Neuron (in vitro differentiated cells): Measurements from ENCODE around the gene CHTF18.

ENCODE experiments used
- H2AFZ ChIP-seq: one replicate; pipeline ENCODE4 v1.6.1; 2013; ENCODE audit warnings: low read depth, mild to moderate bottlenecking, inconsistent platforms, low read length, moderate library complexity
- H3K27me3 ChIP-seq: one replicate; pipeline ENCODE4 v1.6.1; 2013; ENCODE audit warnings: low read length; ENCODE audit not compliant: insufficient read depth
- H3K36me3 ChIP-seq: one replicate; pipeline ENCODE4 v1.6.1; 2013; ENCODE audit warnings: low read length; ENCODE audit not compliant: insufficient read depth
- H3K4me1 ChIP-seq: one replicate; pipeline ENCODE4 v1.6.1; 2013; ENCODE audit warnings: low read length; ENCODE audit not compliant: insufficient read depth
- H3K4me3 ChIP-seq: 2 replicates; pipeline ENCODE4 v1.5.1; 2013; ENCODE audit warnings: mild to moderate bottlenecking, low read length, moderate library complexity
- H3K9me3 ChIP-seq: one replicate; pipeline ENCODE4 v1.6.1; 2013; ENCODE audit warnings: low read length

The CHTF18 gene

DNA sequence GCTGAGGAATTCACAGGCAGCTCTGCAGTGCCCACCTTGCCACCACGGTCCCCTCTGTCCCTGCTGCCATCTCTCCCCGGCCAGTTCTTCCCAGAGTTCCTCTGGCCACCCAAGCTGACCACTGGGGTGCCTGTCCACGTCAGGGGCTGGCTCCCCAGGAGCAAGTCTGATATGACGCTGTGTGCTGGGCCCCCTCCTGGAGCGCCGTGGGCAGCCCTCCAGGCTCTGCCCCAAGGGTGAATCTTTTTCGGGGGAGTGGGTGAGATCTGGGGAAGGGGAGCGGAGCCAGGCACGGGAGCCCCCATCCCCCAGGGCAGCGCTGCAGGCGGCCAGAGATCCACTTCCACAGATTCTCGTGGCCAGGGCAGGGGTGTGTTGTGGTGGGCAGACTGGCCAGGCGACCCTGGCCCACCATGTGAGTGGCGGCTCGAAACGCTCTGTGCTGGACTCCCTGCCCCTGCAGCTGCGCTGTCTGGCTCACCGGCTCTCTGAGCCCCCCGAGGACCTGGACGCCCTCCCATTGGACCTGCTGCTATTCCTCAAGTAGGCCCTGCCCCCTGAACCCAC, 24.2 kb upstream of the CHTF18 start:
- no peaks in the 10 kb centered on the region for H3K27me3 ChIP-seq

DNA sequence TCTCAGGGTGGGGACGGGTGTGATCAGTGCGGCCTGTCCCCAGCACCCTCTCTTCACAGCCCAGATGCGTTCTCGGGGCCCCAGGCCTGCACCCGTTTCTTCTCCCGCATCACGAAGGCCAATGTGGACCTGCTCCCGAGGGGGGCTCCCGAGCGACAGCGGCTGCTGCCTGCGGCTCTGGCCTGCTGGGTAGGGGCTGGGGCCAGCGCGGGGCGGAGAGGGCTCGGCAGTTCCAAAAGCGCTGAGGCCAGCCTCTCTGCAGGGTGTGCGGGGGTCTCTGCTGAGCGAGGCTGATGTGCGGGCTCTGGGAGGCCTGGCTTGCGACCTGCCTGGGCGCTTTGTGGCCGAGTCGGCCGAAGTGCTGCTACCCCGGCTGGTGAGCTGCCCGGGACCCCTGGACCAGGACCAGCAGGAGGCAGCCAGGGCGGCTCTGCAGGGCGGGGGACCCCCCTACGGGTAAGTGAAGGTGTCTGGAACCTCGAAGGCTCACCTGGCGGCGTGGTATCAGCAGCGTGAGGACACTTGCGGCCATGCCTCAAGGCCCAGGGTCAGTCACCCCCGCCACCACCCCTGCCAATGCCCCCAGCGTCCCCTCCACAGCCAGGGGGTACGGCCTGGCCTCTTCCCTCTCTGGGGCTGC, 23.5 kb upstream of the CHTF18 start:
- Histone ChIP-seq H3K27me3 (no peaks in the 10 kb centered on the region), H2AFZ (no peak overlapping the region), H3K9me3 (no peaks in the 10 kb centered on the region), H3K4me3 (no peak overlapping the region), H3K36me3 (no peaks in the 10 kb centered on the region), H3K4me1 (peaks cover 3% of the 10 kb centered on the region)

More for the DNA sequence above, 24.2 kb upstream of the CHTF18 start:
- Histone ChIP-seq H3K4me3 (no peak overlapping the region), H3K36me3 (no peaks in the 10 kb centered on the region), H3K9me3 (no peaks in the 10 kb centered on the region), H3K4me1 (peaks cover 3% of the 10 kb centered on the region), H2AFZ (no peak overlapping the region)

DNA sequence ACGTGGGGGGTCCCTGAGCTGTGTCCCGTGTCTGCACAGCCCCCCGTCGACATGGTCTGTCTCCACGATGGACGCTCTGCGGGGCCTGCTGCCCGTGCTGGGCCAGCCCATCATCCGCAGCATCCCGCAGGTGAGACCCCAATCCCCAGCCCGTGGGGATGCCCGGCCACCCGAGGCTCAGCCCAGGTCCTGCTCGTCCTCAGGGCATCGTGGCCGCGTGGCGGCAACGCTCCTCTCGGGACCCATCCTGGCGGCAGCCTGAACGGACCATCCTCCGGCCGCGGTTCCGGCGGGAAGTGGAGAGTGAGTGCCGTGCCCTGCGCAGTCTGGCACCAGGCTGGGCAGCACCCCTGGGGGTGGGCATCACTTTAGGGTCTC, 22.9 kb upstream of the CHTF18 start:
- Histone ChIP-seq H3K4me3 (no peak overlapping the region), H2AFZ (no peak overlapping the region), H3K27me3 (no peaks in the 10 kb centered on the region), H3K9me3 (no peaks in the 10 kb centered on the region), H3K36me3 (no peaks in the 10 kb centered on the region), H3K4me1 (no peaks in the 10 kb centered on the region)

DNA sequence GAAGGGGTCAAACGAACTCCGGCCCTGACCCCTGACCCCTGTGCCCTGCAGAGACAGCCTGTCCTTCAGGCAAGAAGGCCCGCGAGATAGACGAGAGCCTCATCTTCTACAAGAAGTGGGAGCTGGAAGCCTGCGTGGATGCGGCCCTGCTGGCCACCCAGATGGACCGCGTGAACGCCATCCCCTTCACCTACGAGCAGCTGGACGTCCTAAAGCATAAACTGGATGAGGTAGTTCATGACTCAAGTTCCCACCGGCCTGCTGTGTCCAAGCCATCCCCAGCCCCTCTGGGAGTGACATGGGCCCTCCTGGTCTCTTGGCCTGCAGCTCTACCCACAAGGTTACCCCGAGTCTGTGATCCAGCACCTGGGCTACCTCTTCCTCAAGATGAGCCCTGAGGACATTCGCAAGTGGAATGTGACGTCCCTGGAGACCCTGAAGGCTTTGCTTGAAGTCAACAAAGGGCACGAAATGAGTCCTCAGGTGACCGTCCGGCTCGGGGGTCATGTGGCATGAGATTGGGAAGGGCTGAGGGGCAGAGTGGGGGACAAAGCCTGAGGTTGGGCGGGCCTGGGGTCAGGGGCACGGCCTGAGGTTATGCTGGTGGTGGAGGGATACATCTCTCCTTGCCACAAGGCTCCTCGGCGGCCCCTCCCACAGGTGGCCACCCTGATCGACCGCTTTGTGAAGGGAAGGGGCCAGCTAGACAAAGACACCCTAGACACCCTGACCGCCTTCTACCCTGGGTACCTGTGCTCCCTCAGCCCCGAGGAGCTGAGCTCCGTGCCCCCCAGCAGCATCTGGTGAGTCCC, 22.2 kb upstream of the CHTF18 start:
- Histone ChIP-seq H3K27me3 (no peaks in the 10 kb centered on the region), H2AFZ (no peak overlapping the region), H3K4me1 (no peaks in the 10 kb centered on the region), H3K4me3 (no peak overlapping the region), H3K9me3 (no peaks in the 10 kb centered on the region), H3K36me3 (no peaks in the 10 kb centered on the region)

DNA sequence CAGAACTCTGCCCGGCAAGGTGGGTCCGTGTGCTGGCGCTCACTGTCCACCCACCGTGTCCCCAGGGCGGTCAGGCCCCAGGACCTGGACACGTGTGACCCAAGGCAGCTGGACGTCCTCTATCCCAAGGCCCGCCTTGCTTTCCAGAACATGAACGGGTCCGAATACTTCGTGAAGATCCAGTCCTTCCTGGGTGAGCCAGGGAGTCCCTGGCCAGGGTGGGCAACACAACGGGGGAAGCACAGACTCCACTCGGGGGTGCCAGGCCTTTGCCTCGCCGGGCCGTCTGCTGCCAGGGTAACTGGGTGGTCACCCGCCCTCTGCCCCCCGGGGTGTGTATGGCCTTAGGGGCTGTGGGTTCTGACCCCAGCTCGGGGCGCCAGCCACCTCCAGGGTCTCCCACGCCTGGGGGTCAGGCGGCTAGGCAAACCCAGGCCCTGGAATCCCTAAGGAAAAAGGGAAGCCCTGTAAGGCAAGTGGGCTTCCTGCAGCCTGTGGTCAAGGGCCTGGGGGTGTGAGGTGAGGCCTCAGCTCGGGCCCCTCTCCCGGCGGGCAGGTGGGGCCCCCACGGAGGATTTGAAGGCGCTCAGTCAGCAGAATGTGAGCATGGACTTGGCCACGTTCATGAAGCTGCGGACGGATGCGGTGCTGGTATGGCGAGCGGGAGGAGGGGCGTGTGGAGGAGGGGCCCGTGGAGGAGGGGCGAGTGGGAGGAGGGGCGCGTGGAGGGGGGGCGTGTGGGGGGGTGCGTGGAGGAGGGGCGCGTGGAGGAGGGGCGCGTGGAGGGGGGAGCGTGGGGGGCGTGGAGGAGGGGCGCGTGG, 21.4 kb upstream of the CHTF18 start:
- Histone ChIP-seq H3K4me1 (no peaks in the 10 kb centered on the region), H3K27me3 (no peaks in the 10 kb centered on the region), H3K9me3 (no peaks in the 10 kb centered on the region)

DNA sequence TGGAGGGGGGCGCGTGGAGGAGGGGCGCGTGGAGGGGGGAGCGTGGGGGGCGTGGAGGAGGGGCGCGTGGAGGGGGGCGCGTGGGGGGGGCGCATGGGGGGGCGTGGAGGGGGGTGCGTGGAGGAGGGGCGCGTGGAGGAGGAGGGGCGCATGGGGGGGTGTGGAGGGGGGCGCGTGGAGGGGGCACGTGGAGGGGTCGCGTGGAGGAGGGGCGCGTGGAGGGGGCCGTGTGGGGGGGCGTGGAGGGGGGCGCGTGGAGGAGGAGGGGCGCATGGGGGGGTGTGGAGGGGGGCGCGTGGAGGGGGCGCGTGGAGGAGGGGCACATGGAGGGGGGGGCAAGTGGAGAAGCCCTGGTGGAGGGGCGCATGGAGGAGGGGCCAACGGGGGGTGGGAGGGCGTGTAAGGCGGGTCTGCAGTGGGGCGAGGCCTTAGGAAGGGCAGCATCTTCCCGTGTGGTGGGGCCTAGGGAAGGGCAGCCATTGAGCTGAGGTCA, 20.6 kb upstream of the CHTF18 start:
- no peaks in the 10 kb centered on the region for H3K4me1 ChIP-seq
- no peaks in the 10 kb centered on the region for H3K36me3 ChIP-seq

More for the DNA sequence above, 21.4 kb upstream of the CHTF18 start:
- Histone ChIP-seq H2AFZ (no peak overlapping the region), H3K4me3 (no peak overlapping the region), H3K36me3 (no peaks in the 10 kb centered on the region)

DNA sequence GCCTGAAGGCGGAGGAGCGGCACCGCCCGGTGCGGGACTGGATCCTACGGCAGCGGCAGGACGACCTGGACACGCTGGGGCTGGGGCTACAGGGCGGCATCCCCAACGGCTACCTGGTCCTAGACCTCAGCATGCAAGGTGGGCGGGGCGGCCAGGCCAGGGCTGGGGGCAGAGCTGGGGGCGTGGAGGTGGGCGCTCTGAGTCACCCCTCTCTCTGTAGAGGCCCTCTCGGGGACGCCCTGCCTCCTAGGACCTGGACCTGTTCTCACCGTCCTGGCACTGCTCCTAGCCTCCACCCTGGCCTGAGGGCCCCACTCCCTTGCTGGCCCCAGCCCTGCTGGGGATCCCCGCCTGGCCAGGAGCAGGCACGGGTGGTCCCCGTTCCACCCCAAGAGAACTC, 20.0 kb upstream of the CHTF18 start:
- no peaks in the 10 kb centered on the region for H3K27me3 ChIP-seq
- H3K4me1 ChIP-seq, result no peaks in the 10 kb centered on the region
- H2AFZ ChIP-seq, result no peak overlapping the region
- no peaks in the 10 kb centered on the region for H3K36me3 ChIP-seq
- no peaks in the 10 kb centered on the region for H3K9me3 ChIP-seq
- no peak overlapping the region for H3K4me3 ChIP-seq

More for the DNA sequence above, 20.6 kb upstream of the CHTF18 start:
- Histone ChIP-seq H3K9me3 (no peaks in the 10 kb centered on the region), H2AFZ (no peak overlapping the region), H3K27me3 (no peaks in the 10 kb centered on the region), H3K4me3 (no peak overlapping the region)

DNA sequence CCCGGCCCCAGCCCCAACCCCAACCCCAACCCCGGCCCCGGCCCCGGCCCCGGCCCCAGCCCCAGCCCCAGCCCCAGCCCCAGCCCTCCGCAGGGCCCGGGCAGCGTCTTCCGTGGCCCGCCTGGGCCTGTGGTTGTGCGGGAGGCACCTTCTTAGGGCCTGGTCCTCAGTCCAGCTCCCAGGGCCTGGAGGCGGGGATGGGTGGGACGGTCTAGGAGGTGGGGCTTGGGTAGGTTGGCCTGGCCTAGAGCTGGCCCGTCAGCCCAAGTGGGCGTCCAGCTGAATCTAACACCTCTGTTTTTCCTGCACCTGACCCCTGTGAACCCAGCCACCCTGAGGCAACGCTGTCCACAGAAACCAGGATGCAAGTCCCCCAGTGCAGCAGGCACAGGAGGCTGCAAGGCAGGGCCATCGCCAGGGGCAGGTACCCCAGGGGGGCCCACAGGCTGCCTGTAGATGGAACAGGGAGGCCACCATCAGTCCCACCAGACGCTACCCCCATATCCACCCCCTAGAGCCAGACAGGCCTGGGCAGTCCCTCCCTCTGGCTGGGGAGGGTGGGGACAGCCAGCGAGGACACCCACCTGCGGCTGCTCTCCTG, 19.1 kb upstream of the CHTF18 start:
- no peaks in the 10 kb centered on the region for H3K9me3 ChIP-seq
- H3K4me3 ChIP-seq, result no peak overlapping the region
- no peak overlapping the region for H2AFZ ChIP-seq

DNA sequence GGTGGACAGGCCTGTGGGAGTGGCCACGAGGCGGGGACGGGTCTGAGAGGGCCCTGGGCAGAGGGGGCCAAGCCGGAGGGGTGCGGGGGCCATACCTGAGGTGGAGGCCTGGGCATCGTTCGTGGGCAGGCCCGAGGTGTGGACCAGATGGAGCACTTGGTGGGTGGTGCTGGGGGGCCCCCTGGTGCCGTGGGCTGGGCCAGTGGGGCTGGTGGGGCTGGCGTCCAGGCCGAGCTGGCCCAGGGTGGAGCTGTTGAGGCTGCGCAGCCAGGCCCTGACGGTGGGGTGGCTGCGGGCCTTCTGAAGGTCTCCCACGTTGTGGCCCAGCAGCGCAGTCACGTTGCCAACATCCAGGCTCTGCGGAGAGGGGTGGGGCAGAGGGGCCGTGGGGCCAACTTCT, 18.5 kb upstream of the CHTF18 start:
- Histone ChIP-seq H2AFZ (no peak overlapping the region), H3K36me3 (no peaks in the 10 kb centered on the region), H3K9me3 (no peaks in the 10 kb centered on the region)

More for the DNA sequence above, 19.1 kb upstream of the CHTF18 start:
- no peaks in the 10 kb centered on the region for H3K4me1 ChIP-seq
- peaks cover 3% of the 10 kb centered on the region for H3K27me3 ChIP-seq
- no peaks in the 10 kb centered on the region for H3K36me3 ChIP-seq

DNA sequence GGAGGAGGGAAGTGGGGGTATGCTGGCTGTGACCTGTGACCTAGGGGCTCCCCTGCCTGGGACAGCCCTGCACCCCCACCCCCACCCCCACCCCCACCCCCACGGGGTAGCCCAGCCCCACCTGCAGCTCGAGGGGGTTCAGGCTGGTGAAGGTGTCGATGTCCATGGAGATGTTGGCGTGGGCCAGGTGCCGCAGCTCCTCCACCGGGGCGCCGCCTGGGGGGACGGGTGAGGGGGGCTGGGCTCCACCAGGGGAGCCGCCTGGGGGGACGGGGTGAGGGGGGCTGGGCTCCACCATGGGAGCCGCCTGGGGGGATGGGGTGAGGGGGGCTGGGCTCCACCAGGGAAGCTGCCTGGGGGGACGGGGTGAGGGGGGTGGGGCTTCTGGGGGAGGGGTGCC, 18.0 kb upstream of the CHTF18 start:
- Histone ChIP-seq H3K4me1 (no peaks in the 10 kb centered on the region), H3K4me3 (no peak overlapping the region), H3K27me3 (peaks cover 3% of the 10 kb centered on the region), H2AFZ (no peak overlapping the region), H3K36me3 (no peaks in the 10 kb centered on the region), H3K9me3 (no peaks in the 10 kb centered on the region)

More for the DNA sequence above, 18.5 kb upstream of the CHTF18 start:
- peaks cover 3% of the 10 kb centered on the region for H3K27me3 ChIP-seq
- H3K4me3 ChIP-seq, result no peak overlapping the region
- H3K4me1 ChIP-seq, result no peaks in the 10 kb centered on the region

DNA sequence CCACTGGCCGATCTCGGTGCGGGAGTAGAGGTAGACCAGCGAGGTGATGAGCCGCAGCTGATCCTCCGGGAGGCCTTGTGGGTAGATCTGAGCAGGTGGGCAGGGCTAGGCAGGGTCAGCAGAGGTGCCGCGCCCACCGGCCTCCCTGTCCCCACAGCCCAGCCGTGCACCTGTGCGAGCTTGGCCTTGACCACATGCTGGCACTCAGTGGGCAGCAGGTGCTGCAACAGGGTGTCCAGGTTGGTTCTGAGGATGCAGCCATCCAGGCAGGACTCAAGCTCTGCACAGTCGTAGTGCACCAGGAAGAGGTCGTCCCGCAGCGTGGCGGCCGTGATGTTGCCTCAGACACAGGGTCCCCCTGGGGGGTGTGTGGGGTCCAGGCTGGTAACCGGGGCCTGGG, 15.5 kb upstream of the CHTF18 start:
- no peaks in the 10 kb centered on the region for H3K36me3 ChIP-seq
- no peaks in the 10 kb centered on the region for H3K4me1 ChIP-seq
- no peaks in the 10 kb centered on the region for H3K9me3 ChIP-seq
- H2AFZ ChIP-seq, result no peak overlapping the region
- no peak overlapping the region for H3K4me3 ChIP-seq
- peaks cover 11% of the 10 kb centered on the region for H3K27me3 ChIP-seq

DNA sequence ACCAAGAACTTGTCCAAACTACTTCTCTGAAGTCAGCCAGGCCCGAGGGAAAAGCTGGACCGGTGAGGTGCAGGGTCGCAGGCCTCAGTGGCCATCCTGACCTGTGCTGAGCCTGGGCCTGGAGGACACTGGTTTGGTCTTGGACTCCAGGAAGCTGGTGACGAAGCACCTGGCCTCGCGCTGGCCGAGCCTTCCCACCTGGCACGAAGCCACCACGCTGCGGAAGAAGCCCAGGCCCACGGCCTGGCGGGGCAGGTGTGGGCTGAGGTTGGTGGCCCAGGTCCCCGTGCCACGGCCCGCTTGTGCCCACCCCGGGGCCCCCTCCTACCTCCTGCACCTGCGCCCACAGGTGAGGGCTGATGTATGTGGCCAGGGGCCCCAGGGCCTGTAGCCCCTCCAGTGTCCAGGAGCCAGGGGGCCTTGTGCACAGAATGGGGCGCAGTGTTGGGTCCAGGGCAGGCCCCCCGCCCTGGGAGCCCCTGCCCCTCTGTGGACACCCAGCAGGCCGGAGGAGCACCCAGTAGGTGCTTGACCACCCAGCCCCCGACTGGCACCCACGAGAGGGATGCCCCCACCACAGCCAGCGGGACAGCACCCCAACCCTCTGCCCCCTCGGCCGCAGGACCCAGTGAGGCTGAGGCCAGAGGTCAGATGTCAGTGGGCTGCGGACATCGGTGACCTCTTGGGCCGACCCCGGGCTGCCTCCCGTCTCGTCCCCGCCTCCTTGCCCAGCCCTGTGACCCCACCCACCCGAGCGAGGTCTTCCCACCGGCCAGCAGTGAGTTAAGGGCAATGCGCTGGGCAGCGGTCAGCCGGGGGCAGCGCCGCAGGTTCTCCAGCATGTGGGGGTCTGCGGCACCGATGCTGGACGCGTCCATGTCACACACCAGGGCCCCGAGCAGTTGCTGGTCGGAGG, 14.1 kb upstream of the CHTF18 start:
- no peak overlapping the region for H2AFZ ChIP-seq
- H3K27me3 ChIP-seq, result peaks cover 18% of the 10 kb centered on the region
- no peaks in the 10 kb centered on the region for H3K9me3 ChIP-seq
- H3K4me3 ChIP-seq, result no peak overlapping the region
- no peaks in the 10 kb centered on the region for H3K36me3 ChIP-seq
- H3K4me1 ChIP-seq, result no peaks in the 10 kb centered on the region
